Lower lobe of right lung (tissue), 2 donors: Measurements from ENCODE around the gene BAIAP2L2. TPM values are rescaled to one million over a fixed set of nuclear protein-coding genes. Genes with fewer than 3 reads are reported as not detected.

Source experiments
- ATAC-seq, 2 donors: fragments of 200-7000 bp; cut with Tn5 transposase; one replicate each; pipeline ENCODE4 v1.9.1; 2020 to 2022; ENCODE audit warnings: mild to moderate bottlenecking in 2 of 2, moderate library complexity in 2 of 2
- DNase-seq: peaks from one replicate; pipeline ENCODE4 v3.0.0-alpha.2; 2020
- H3K27ac ChIP-seq: fragments of 200-600 bp; one replicate; pipeline ENCODE4 v1.8.0; 2022
- H3K27me3 ChIP-seq: fragments of 200-600 bp; one replicate; pipeline ENCODE4 v1.8.0; 2022; ENCODE audit warnings: low read depth
- H3K36me3 ChIP-seq: fragments of 200-600 bp; one replicate; pipeline ENCODE4 v1.8.0; 2022; ENCODE audit warnings: mild to moderate bottlenecking
- H3K4me1 ChIP-seq: fragments of 200-600 bp; one replicate; pipeline ENCODE4 v1.8.0; 2022
- H3K4me3 ChIP-seq: fragments of 200-600 bp; one replicate; pipeline ENCODE4 v1.8.0; 2022; ENCODE audit warnings: mild to moderate bottlenecking
- H3K9me3 ChIP-seq: fragments of 200-600 bp; one replicate; pipeline ENCODE4 v1.8.0; 2022
- CTCF ChIP-seq: fragments of 200-600 bp; IDR thresholded peaks from one replicate; pipeline ENCODE4 v1.8.0; 2022; ENCODE audit warnings: antibody characterized with exemption, mild to moderate bottlenecking
- intact Hi-C: fragments of 100-400 bp; cut with DNase I; formaldehyde crosslinking; loops from one replicate; pipeline ENCODE4 v1.11.0; 2022
- total RNA-seq: library from RNA; stranded (reverse); fragmentation: NEBNext Ultra II Directional; extraction: Animal tissue kit (Norgen Biotek cat#: 25700); gene quantifications from one replicate; pipeline ENCODE4 v1.2.1, GENCODE V29; 2021
- donor health status: DM: no; HTN: yes; CAD: no; lungs with severe emphysema.

Gene BAIAP2L2
- total RNA-seq, 1 donor from 2014 or later = 0.44 TPM

GRCh38 chr22:38107692-38108515 lies 2.6 kb downstream of the BAIAP2L2 start:
- Histone ChIP-seq H3K4me3 (no peak overlapping the region), H3K27me3 (no peaks in the 10 kb centered on the region), H3K36me3 (no peaks in the 10 kb centered on the region), H3K9me3 (no peaks in the 10 kb centered on the region), H3K4me1 (no peaks in the 10 kb centered on the region), H3K27ac (no peak overlapping the region)
- peak; percentile 30 for DNase-seq
- no peak for ATAC-seq
- intact Hi-C loops = no loop called here
- no peak for TF ChIP-seq CTCF

GRCh38 chr22:38106814-38107578 lies 3.5 kb downstream of the BAIAP2L2 start:
- intact Hi-C loops = no loop called here
- Histone ChIP-seq H3K27me3 (no peaks in the 10 kb centered on the region), H3K36me3 (no peaks in the 10 kb centered on the region), H3K4me3 (no peak overlapping the region), H3K27ac (no peak overlapping the region), H3K4me1 (no peaks in the 10 kb centered on the region), H3K9me3 (no peaks in the 10 kb centered on the region)
- TF ChIP-seq CTCF = no peak
- ATAC-seq = no peak
- peak; percentile 41 for DNase-seq

GRCh38 chr22:38104084-38104483 lies 6.4 kb downstream of the BAIAP2L2 start:
- Histone ChIP-seq H3K27ac (no peak overlapping the region), H3K4me1 (no peaks in the 10 kb centered on the region), H3K36me3 (no peaks in the 10 kb centered on the region), H3K4me3 (no peak overlapping the region), H3K9me3 (no peaks in the 10 kb centered on the region), H3K27me3 (no peaks in the 10 kb centered on the region)
- intact Hi-C loops = no loop called here
- peak; percentile 10 for DNase-seq
- TF ChIP-seq CTCF = no peak
- no peak for ATAC-seq

GRCh38 chr22:38103641-38104040 lies 6.8 kb downstream of the BAIAP2L2 start:
- intact Hi-C loops = no loop called here
- no peaks in the 10 kb centered on the region for H3K27me3 ChIP-seq
- ATAC-seq = no peak
- peaks cover 2% of the 10 kb centered on the region for H3K4me1 ChIP-seq
- no peaks in the 10 kb centered on the region for H3K36me3 ChIP-seq
- peak; percentile 6 for DNase-seq
- no peaks in the 10 kb centered on the region for H3K9me3 ChIP-seq
- no peak overlapping the region for H3K27ac ChIP-seq
- no peak for TF ChIP-seq CTCF
- no peak overlapping the region for H3K4me3 ChIP-seq

GRCh38 chr22:38098410-38099249 lies 11.9 kb downstream of the BAIAP2L2 start:
- ATAC-seq (peak; percentile 17 to 19), DNase-seq (peak; percentile 30)
- no peak overlapping the region for H3K4me3 ChIP-seq
- TF ChIP-seq CTCF = no peak
- intact Hi-C loops = no loop called here
- no peaks in the 10 kb centered on the region for H3K27me3 ChIP-seq
- H3K4me1 ChIP-seq = peaks cover 8% of the 10 kb centered on the region
- H3K36me3 ChIP-seq = no peaks in the 10 kb centered on the region
- no peak overlapping the region for H3K27ac ChIP-seq
- H3K9me3 ChIP-seq = no peaks in the 10 kb centered on the region
